IMR-90 (cell line): Measurements from ENCODE around the gene PDZD7.

Experiments used
- CEBPB ChIP-seq: IDR thresholded peaks from 2 replicates; pipeline ENCODE4 v1.6.1; 2012; ENCODE audit warnings: low read depth, low read length, improper control_type of control experiment
- MAFK ChIP-seq: IDR thresholded peaks from 2 replicates; pipeline ENCODE4 v1.6.1; 2012; ENCODE audit warnings: low read depth, low read length, improper control_type of control experiment
- MAZ ChIP-seq: IDR thresholded peaks from 2 replicates; pipeline ENCODE4 v1.6.1; 2012; ENCODE audit warnings: low read depth, mild to moderate bottlenecking, low read length, improper control_type of control experiment, moderate library complexity, borderline replicate concordance
- POLR2A ChIP-seq: IDR thresholded peaks from 2 replicates; pipeline ENCODE4 v1.6.1; 2012; ENCODE audit warnings: mild to moderate bottlenecking, low read depth, low read length
- RAD21 ChIP-seq: IDR thresholded peaks from 2 replicates; pipeline ENCODE4 v1.6.1; 2012; ENCODE audit warnings: low read length, improper control_type of control experiment
- RFX5 ChIP-seq: IDR thresholded peaks from 2 replicates; pipeline ENCODE4 v1.8.0; 2012; ENCODE audit warnings: low read depth, mild to moderate bottlenecking, low read length, moderate library complexity
- TF ChIP-seq, protein P1 (sequence below): conservative IDR thresholded peaks from 2 replicates; pipeline ENCODE4 v1.5.1; 2012; ENCODE audit warnings: mild to moderate bottlenecking, low read depth, low read length, improper control_type of control experiment
- TF ChIP-seq, protein P2 (sequence below): fragments of 150-350 bp; IDR thresholded peaks from 2 replicates; pipeline ENCODE4 v1.6.1; 2017; ENCODE audit warnings: mild to moderate bottlenecking, antibody characterized with exemption, low read length, low read depth

DNA sequence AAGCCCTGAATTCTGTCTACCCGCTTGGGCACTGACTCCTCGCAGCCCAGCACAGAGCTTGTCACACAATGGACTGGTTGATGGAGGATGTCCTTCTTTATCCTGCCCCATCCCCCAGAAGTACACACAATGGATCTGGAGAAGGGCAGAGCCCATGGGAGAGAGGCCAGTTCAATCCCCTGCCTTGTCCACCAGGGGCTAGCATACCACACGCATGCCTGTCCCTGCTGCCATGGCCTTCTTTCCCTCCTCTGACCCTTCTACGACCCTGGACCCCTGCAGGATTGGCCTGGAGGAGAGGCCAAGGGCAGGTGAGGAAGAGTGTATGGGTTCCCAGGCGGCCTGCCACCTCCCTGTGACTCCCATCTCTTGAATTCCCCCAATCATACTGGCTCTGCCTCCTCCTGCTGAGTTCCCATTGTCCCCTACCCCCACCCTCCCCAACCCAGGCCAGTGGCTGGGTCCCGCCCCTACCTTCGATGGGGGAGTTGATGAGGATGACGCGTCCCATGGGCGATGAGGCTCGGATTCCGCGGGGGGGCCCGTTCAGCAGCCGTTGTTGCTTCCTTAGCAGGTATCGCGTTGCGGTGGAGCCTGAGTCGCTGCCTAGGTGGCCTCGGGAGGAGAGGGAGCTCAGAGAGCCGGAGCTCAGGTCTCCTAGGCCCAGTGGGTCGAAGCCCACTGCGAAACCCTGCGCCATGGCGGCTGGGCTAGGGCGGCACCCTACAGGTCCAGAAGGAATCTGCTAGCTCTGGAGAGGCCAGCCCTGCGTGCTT is 1.2 kb downstream of the PDZD7 start:
- TF ChIP-seq, protein P1, sequence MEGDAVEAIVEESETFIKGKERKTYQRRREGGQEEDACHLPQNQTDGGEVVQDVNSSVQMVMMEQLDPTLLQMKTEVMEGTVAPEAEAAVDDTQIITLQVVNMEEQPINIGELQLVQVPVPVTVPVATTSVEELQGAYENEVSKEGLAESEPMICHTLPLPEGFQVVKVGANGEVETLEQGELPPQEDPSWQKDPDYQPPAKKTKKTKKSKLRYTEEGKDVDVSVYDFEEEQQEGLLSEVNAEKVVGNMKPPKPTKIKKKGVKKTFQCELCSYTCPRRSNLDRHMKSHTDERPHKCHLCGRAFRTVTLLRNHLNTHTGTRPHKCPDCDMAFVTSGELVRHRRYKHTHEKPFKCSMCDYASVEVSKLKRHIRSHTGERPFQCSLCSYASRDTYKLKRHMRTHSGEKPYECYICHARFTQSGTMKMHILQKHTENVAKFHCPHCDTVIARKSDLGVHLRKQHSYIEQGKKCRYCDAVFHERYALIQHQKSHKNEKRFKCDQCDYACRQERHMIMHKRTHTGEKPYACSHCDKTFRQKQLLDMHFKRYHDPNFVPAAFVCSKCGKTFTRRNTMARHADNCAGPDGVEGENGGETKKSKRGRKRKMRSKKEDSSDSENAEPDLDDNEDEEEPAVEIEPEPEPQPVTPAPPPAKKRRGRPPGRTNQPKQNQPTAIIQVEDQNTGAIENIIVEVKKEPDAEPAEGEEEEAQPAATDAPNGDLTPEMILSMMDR: no peak
- TF ChIP-seq MAZ (no peak), POLR2A (no peak), MAFK (no peak), RFX5 (no peak), CEBPB (no peak), RAD21 (no peak)
- TF ChIP-seq, protein P2, sequence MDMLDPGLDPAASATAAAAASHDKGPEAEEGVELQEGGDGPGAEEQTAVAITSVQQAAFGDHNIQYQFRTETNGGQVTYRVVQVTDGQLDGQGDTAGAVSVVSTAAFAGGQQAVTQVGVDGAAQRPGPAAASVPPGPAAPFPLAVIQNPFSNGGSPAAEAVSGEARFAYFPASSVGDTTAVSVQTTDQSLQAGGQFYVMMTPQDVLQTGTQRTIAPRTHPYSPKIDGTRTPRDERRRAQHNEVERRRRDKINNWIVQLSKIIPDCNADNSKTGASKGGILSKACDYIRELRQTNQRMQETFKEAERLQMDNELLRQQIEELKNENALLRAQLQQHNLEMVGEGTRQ: no peak
